Esophagus (tissue), 2 donors: Measurements from ENCODE around the gene DLK1. TPM values are rescaled to one million over a fixed set of nuclear protein-coding genes. Genes with fewer than 3 reads are reported as not detected.

Experiments used
- H3K27ac ChIP-seq, 2 donors: one replicate each; pipeline ENCODE4 v1.5.1; 2013; ENCODE audit warnings: low read depth in 2 of 2, mild to moderate bottlenecking in 2 of 2, inconsistent platforms in 1 of 2, low read length in 1 of 2, moderate library complexity in 1 of 2
- H3K27me3 ChIP-seq, 2 donors: one replicate each; pipeline ENCODE4 v1.6.1; 2013; ENCODE audit warnings: low read length in 2 of 2, control low read depth in 1 of 2, mild to moderate bottlenecking in 1 of 2; ENCODE audit not compliant: insufficient read depth in 2 of 2, control insufficient read depth in 1 of 2
- H3K36me3 ChIP-seq, 2 donors: one replicate each; pipeline ENCODE4 v1.6.1; 2013; ENCODE audit warnings: low read length in 1 of 2; ENCODE audit not compliant: control insufficient read depth in 2 of 2, insufficient read depth in 2 of 2
- H3K4me1 ChIP-seq, 2 donors: one replicate each; pipeline ENCODE4 v1.6.1; 2013; ENCODE audit warnings: low read length in 1 of 2; ENCODE audit not compliant: control insufficient read depth in 2 of 2, insufficient read depth in 2 of 2
- H3K4me3 ChIP-seq, 2 donors: one replicate each; pipeline ENCODE4 v1.5.1; 2013; ENCODE audit warnings: low read length in 2 of 2, mild to moderate bottlenecking in 2 of 2, low read depth in 1 of 2, moderate library complexity in 1 of 2
- H3K9me3 ChIP-seq, 2 donors: one replicate each; pipeline ENCODE4 v1.6.1; 2013; ENCODE audit warnings: mild to moderate bottlenecking in 2 of 2, low read depth in 1 of 2, low read length in 1 of 2, moderate library complexity in 1 of 2; ENCODE audit not compliant: control insufficient read depth in 2 of 2, insufficient read depth in 1 of 2
- WGBS, 2 donors: extraction: QIAGEN DNeasy Blood & Tissue Kit; methylation state at CpG; one replicate each; pipeline ENCODE4 v1.1.7; 2013; 5-methylcytosine and 5-hydroxymethylcytosine counted together
- polyA plus RNA-seq, 2 donors: library from polyadenylated mRNA; stranded (reverse); fragments of 200-250 nt; gene quantifications; one replicate each; pipeline ENCODE4 v1.2.3, GENCODE V29; 2013
- donor health status: healthy with polysubstance abuse.
- donor health status: Bipolar disorder and iron deficiency.

DLK1 gene
- polyA plus RNA-seq, 2 donors, result 0.16 TPM; not detected in 1

DNA sequence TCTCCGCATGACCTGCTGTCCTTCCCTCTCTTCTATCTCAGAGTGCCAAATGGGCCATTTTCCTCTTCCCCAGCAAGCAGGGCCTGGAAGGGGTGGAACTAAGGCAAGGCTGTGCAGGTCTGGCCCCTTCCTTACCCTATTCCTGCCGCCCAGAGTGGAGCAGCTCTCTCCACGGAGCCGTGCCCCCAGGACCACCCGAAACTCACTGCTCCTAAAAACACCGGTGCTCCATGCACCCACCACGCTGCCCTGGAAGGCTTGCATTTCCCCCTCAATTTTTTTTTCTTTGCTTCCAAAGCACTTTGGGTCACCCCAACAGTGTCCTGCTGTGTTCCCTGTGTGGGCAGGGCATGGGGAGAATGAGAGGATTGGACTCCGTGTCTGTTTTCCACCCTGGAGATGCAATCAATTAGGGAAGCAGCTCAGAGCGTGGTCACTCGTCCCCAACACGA, 50.7 kb downstream of the DLK1 start:
- H3K4me1 ChIP-seq, result no peaks in the 10 kb centered on the region
- no peaks in the 10 kb centered on the region for H3K27me3 ChIP-seq
- no peak overlapping the region for H3K4me3 ChIP-seq
- WGBS, 2 donors, result 84 to 85% methylated on average over 11 of the region's 11 CpGs
- H3K36me3 ChIP-seq, result no peaks in the 10 kb centered on the region
- H3K27ac ChIP-seq, result no peak overlapping the region
- no peaks in the 10 kb centered on the region for H3K9me3 ChIP-seq

DNA sequence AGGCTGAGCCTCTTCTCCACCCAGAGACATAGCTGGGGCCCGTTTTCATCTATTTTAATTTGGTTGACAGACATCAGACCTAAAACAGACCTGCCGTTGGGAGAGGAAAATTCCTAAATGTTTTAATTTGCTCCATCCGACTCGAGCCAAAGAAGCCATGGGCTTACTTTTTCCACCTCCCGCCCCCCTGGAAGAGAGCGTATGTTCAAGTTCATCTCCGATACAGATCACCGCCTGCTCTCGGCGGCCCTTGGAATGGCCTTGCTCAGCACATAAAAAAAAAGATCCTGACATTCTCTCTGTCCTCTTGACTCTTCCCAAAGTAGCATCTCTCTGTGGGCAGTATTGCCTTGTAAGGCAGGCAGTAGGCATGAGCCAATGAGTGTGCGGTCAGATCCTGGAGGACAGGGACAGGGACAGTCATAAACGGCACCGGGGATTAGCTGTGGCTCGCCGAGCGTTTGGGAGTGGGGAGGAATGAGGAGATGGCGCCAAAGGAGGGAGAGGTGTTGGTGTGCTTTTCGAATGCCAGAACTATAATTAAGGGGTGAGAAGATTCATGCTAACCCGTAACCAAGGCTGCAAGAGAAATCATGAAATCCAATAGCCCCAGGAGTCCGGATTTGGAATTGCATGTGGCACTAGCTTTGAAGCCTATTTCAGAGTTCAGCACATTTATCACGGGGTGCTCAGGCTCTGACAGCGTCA, 51.3 kb downstream of the DLK1 start:
- no peak overlapping the region for H3K4me3 ChIP-seq
- WGBS, 2 donors, result 74 to 77% methylated on average over 22 of the region's 22 CpGs
- H3K36me3 ChIP-seq, result no peaks in the 10 kb centered on the region

DNA sequence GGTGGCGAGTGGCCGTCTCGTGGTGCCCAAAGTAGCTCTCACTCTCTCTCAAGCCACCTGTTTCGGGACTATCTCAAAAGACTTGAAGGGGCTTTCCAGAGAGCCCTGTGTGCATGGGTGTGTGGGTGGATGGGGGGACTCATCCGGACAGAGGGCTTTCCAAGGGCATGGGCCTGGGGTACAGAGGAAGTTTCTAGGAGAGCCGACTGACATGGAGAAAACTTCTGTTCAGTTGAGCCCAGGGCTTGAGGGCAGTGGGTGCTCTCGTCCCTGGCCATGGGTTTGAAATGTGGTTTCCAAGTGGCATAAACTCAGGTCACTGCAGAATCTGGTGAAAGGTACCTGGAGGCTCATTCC, 51.8 kb downstream of the DLK1 start:
- no peaks in the 10 kb centered on the region for H3K9me3 ChIP-seq
- H3K36me3 ChIP-seq, result no peaks in the 10 kb centered on the region
- H3K27ac ChIP-seq, result no peak overlapping the region
- WGBS, 2 donors, result 76 to 83% methylated on average over 7 of the region's 7 CpGs
- H3K4me1 ChIP-seq, result no peaks in the 10 kb centered on the region
- H3K4me3 ChIP-seq, result no peak overlapping the region
- no peaks in the 10 kb centered on the region for H3K27me3 ChIP-seq

More for the DNA sequence above, 51.3 kb downstream of the DLK1 start:
- no peaks in the 10 kb centered on the region for H3K27me3 ChIP-seq
- H3K4me1 ChIP-seq, result no peaks in the 10 kb centered on the region
- no peak overlapping the region for H3K27ac ChIP-seq
- H3K9me3 ChIP-seq, result no peaks in the 10 kb centered on the region

DNA sequence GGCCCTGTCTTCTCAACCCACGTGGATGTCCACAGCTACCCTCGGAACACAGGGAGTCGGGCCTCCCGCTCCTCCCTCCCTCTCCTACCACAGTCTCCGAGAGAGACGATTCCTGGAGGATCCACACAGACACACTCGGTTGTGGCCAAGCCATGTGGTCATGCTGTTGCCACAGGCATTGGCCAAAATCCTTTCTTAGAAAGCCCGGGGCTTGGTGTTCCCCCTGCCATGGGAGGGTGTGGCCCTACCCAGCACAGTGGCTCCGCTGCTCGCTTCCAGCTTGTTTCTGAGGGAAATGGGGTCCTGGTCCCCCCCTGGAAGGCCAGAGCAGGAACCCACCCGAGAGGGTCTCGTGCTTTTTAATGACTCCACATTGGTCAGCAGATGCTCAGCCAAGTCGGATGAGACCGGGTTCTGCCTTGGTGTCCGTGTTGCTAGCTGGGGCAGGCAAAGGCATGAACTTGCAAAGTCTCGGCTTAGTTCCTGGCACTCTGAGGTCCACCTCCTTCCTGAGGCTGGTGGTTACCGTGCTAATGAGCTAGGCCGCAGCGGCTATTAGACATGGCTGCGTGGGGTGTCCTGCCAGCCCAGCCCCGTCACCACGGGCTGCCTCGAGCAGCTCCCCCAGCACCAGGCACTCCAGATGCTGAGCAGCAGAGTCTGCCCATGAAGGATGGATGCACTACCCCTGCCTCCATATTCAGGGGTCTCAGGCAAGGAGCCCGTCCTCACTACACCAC, 52.4 kb downstream of the DLK1 start:
- H3K27me3 ChIP-seq, result no peaks in the 10 kb centered on the region
- no peaks in the 10 kb centered on the region for H3K36me3 ChIP-seq
- H3K4me3 ChIP-seq, result no peak overlapping the region
- H3K4me1 ChIP-seq, result no peaks in the 10 kb centered on the region
- H3K27ac ChIP-seq, result no peak overlapping the region
- WGBS, 2 donors, result 63 to 74% methylated on average over 24 of the region's 24 CpGs
- H3K9me3 ChIP-seq, result no peaks in the 10 kb centered on the region

DNA sequence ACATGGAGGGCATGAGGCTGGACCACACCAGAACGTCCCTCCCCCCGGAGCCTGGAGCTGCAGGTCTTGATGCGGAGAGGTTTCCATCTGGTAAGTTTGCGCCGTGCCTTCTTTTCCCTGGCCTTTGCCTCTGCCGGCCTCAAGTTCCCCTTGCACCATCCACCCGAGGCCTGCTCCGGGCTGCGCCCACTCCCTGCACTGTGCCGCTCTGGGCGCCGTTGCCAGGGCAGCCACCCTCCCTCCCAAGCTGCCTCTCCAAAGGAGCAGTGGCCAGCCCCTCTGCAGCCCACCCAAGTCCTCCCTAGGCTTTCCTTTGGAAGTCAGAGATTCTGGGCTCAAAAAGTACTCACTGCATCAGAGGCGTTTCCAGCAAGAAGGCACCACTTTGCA, 53.0 kb downstream of the DLK1 start:
- Histone ChIP-seq H3K27ac (no peak overlapping the region), H3K36me3 (no peaks in the 10 kb centered on the region), H3K9me3 (no peaks in the 10 kb centered on the region), H3K4me1 (no peaks in the 10 kb centered on the region), H3K27me3 (no peaks in the 10 kb centered on the region), H3K4me3 (no peak overlapping the region)
- 90 to 92% methylated on average over 13 of the region's 13 CpGs for WGBS, 2 donors

DNA sequence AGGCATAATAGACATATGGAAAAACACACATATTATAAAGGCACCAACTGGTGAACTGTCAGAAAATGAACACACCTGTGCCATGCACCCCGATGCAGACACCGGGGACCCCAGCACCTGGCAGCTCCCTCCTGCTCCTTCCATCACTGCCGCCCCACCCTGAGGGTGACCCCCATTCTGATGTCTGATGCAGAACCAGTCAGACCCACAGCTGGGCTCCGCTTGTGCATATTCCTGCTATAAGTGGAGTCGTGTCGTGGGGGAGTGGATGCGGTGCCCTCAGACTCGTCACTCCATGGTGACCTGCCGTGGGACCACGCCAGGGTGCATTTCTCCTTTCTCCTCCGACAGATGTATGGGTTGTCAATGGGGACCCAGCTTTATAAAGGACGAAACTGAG, 53.6 kb downstream of the DLK1 start:
- no peaks in the 10 kb centered on the region for H3K9me3 ChIP-seq
- 89 to 94% methylated on average over 12 of the region's 12 CpGs for WGBS, 2 donors
- no peaks in the 10 kb centered on the region for H3K4me1 ChIP-seq
- no peak overlapping the region for H3K27ac ChIP-seq
- no peaks in the 10 kb centered on the region for H3K27me3 ChIP-seq
- H3K36me3 ChIP-seq, result no peaks in the 10 kb centered on the region
- no peak overlapping the region for H3K4me3 ChIP-seq

DNA sequence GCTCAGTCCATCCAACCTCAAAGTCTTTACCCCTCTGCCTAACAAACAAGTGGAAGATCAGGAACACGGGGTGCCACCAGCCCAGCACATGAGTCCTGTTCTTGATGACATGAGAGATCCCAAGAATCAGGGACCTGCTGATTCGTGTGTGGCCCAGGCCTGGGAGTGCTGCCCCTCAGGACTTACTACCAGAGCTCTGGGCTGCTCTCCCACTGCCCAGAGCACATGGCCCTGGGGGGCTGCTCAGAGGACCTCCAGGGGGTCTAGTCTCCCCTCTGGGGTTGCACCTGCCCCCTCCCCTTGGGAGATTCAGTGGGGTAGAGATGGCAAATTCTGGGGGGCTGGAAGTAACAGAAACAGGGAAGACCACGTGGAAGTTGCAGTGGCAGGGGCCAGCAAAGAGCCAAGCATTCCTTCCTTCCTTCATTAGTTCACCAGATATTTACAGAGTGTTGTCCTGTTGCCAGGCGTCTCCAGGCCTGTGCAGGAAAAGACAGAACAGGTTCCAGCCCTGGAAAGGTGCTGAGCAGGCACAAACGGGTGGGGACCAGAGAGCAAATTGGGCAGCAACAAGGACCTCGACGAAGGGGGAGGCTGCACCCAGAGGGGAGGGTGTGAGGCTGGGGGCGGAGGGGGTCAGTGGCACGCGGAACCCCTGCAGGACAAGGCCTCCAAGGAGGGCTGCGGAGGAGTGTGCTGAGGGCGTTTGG, 54.1 kb downstream of the DLK1 start:
- Histone ChIP-seq H3K4me1 (no peaks in the 10 kb centered on the region), H3K9me3 (no peaks in the 10 kb centered on the region), H3K36me3 (no peaks in the 10 kb centered on the region), H3K4me3 (no peak overlapping the region), H3K27me3 (no peaks in the 10 kb centered on the region), H3K27ac (no peak overlapping the region)
- WGBS, 2 donors, result 55 to 74% methylated on average over 12 of the region's 12 CpGs

DNA sequence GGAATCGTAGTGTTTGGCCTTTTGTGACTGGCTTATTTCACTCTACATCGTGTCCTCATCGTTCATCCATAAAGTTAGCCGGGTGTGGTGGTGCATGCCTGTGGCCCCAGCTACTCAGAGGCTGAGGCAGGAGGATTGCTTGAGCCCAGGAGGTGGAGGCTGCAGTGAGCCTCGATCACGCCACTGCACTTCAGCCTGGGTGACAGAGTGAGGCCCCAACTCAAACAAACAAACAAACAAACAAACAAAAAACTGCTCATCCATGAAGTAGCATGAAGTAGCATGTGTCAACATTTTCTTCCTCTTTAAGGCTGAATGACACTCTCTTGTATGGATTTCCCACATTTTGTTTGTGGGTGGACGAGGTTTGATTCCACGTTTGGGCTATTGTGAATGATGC, 55.3 kb downstream of the DLK1 start:
- peaks cover 0 to 2% of the 10 kb centered on the region in 2 donors for H3K4me1 ChIP-seq
- 87 to 89% methylated on average over 8 of the region's 8 CpGs for WGBS, 2 donors
- no peak overlapping the region for H3K27ac ChIP-seq
- H3K9me3 ChIP-seq, result no peaks in the 10 kb centered on the region
- H3K36me3 ChIP-seq, result no peaks in the 10 kb centered on the region
- no peaks in the 10 kb centered on the region for H3K27me3 ChIP-seq
- no peak overlapping the region for H3K4me3 ChIP-seq

DNA sequence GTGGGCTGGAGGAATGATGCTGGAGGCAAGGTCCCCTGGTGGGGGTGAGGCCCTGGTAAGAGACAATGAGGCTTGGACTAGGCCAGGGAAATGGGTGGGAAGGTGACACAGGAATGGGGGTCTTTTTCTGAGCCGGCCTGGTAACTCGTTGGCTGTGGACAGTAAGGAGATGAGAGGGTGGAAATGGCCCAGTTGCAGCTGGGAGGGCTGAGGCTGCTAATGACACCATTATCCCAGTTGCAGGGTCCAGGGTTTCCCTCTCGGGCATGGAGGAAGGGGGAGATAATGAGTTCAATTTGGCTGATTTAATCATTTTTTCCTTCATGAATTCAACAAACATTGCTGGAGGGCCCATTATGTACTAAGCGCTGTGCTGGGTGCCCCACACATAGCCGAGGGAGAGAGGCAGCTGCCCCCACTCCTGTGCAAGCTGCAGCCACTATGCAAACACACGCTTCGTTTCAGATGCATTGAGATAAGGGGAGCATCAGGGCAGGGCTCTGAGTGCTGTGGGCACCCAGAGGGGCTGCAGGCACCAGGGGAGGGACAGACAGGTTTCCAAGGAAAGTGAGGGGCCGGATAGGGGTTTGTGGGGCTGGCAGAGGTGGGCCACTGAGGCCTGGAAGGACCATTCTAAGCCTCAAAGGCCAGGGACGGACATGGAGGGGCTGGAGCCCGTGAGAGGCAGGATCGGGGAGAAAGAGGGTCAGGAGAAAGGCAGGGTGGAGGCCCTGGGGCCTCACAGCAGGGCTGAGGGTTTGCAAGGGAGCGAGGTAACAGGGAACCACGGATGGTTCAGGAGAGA, 56.0 kb downstream of the DLK1 start:
- H3K9me3 ChIP-seq, result no peaks in the 10 kb centered on the region
- no peaks in the 10 kb centered on the region for H3K27me3 ChIP-seq
- H3K27ac ChIP-seq, result no peak overlapping the region
- 73 to 83% methylated on average over 13 of the region's 13 CpGs for WGBS, 2 donors
- no peak overlapping the region for H3K4me3 ChIP-seq
- H3K4me1 ChIP-seq, result peaks cover 0 to 2% of the 10 kb centered on the region in 2 donors
- H3K36me3 ChIP-seq, result no peaks in the 10 kb centered on the region
